Hematopoietic multipotent progenitor cell treated with erythropoietin and hydrocortisone succinate and interleukin-3 and kit ligand, for 4 days (in vitro differentiated cells): Measurements from ENCODE around the gene GCSH.
A peak's percentile ranks its signal among the peaks of the same experiment; 100 is the strongest.

Experiments used
- DNase-seq: peaks from one replicate; pipeline ENCODE4 v3.0.0-alpha.2; 2015

The GCSH gene

DNA sequence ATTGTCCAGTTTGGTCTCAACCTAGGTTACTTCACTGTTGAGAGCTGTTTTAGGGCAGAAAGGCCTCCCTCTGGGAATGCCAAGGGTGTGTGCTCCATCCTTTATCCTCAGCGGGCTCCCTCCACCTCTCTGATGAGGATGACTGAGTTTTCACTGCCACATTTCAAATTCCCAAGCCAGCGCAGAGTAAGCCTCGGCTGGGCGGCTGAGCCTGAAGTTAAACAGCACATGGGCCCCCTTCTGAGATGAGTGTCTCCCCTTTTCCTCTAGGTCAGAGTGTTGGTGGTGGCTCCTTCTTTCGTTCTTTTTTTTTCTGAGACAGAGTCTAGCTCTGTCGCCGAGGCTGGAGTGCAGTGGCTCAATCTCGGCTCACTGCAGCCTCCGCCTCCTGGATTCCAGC, 5.5 kb upstream of the GCSH start:
- no peak for DNase-seq

DNA sequence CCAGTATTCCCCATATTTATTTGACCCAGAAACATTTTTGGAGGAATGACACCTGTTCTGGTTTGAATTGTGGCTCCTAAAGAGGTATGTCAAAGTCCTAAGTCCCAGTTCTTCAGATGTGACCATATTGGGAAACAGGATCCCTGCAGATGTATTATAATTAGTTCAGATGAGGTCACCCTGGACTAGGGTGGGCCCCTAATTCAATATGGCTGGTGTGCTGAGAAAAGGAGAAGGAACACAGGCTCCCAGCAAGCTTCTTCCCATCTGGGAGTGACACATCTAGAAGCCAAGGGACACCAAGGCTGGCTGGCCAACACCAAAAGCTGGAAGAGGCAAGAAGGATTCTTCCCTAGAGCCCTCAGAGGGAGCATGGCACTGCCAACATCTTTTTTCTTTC, 3.8 kb upstream of the GCSH start:
- no peak for DNase-seq

DNA sequence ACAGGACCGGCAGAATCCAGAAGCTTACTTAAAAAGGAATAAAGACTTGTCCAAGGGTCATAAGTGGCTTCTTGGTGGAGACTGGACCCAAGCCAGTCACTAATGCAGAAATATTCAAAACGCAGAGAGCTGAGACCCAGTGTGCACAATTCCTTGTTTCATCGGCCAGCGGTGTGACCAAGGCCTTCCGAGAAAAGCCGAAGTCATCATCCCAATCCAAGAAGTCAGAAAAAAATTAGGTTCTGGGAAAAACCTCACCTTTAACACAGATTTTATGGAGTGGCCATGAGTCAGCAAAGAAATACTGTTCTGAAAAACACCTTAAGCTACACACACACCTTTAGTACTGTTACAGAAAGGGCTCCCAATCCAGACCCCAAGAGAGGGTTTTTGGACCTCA, 1.0 kb upstream of the GCSH start:
- DNase-seq = no peak

GRCh38 chr16:81096715-81097208, 567 bp upstream of the GCSH start:
- no peak for DNase-seq

DNA sequence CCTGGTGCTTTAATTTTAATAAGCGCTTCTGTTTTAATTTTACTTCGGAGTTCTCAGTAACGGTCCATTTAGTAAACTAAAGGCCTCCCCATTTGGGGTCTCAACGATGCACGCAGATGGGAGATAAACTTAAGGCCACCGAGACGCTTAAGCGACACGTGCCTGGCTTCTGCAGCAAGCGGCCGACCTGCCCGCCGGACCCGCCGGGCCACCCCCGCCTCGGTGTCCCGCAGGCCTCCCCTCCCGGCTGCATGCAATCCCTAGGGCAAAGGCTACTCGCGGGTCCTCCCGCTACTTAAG, 592 bp downstream of the GCSH start:
- DNase-seq = no peak

DNA sequence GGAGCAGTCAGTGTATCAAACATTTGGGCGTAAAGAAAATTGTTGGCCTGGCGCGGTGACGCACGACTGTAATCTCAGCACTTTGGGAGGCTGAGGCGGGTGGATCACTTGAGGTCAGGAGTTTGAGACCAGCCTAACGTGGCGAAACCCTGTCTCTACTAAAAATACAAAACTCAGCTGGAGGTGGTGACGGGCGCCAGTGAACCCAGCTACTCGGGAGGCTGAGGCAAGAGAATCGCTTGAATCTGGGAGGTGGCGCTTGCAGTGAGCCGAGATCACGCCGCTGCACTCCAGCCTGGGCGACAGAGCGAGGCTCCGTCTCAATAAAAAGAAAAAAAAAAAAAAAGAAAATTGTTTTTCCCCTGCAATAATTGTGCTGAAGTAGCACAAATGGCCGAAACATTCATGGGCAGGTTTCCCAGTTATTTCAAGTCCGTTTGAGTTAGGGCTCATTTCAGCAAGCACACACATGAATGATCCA, 1.4 kb downstream of the GCSH start:
- no peak for DNase-seq

- DNase-seq = no peak
Observed at GRCh38 chr16:81088836-81089235, 7.4 kb downstream of the GCSH start.

- DNase-seq = no peak
Observed at GRCh38 chr16:81081014-81081413, 15.2 kb downstream of the GCSH start.

DNA sequence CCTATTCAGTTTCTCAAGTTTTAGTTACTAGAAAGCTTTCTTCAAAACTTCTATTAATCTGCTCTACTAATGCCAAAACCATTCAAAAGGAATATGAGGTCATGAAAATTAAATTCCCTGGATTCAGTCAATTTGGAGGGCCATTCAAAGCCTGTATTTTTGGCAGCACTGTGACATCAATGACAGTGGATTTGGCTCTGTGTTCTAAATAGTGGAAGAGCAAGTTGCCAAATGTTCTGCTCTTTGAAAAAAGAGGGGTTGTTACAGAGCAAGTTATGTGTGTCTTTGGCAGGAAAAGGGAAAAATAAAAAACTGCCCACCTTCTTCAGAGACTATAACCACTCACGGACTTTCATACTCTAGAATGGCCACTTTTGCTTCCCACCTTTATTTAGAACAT, 16.0 kb downstream of the GCSH start:
- DNase-seq = no peak

- DNase-seq = peak; percentile 98
Observed at GRCh38 chr16:81077076-81077940, 18.9 kb downstream of the GCSH start, which contains the start of gene C16orf46. Gene C16orf46 (minus strand): TSS chr16:81077238. CDS start chr16:81063955, 13,283 bp downstream.

DNA sequence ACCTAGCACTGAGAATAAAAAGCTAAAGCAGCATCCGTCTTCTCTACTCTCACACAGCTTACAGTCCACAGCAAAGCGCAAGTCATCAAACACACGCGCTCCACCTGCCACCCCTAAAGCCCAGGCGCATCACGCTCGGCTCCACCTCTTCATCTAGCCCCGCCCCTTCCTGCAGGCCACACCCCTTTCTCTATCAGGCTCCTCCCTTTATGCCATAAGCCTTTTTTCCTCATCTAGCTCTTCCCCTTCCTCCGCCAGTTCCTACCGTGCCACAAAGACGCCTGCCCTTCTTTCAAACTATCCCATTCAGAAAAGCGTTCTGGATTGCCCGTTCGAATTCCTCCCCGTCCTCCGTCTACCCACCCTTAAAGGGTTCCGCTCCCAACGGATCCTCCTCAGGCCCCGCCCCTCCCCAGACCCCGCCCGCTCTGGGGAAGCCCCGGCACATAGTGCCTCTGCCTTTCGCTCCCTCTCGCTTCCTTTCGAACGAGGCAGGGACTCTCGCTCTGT, 19.6 kb downstream of the GCSH start:
- DNase-seq = peak; percentile 94

- no peak for DNase-seq
Observed at GRCh38 chr16:81073560-81074330, 22.4 kb downstream of the GCSH start.

- DNase-seq = no peak
Observed at GRCh38 chr16:81071805-81072204, 24.4 kb downstream of the GCSH start.

DNA sequence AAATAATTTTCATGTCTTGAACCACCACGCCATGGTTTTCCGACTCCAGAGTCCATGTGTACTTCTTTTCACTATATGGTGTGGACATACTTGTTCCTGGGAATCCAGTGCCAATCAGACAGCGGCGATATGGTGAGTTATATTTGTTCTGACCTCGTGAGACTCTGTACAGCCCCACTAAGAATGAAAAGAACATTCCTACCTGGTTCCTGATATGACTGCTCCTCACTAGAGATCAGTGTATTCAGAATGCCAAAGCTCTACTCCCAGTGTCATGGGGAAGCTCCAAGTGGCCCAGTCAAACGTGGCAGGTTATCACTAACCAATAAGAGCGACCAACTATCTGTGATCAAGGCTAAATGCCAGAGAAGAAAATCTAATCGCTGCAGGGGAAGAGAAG, 25.2 kb downstream of the GCSH start:
- DNase-seq = no peak

DNA sequence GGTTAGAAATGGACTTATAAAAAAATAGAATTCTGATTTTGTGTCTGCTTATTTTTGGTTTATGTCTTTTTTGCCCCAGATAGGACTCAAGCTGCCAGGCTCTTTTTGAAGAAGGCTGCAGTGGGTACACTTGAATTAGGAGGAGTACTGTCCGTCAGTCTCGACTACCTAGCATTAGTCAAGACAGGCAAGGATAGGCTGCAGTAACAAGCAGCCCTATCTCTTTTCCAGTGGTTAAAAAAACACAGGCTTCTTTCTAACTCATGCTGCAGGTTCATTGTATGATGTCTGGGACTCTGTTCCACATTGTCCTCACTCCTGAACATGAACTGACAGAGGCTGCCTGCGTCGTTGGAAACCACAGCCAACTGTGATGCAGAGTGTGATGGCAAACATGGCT, 27.1 kb downstream of the GCSH start:
- no peak for DNase-seq

DNA sequence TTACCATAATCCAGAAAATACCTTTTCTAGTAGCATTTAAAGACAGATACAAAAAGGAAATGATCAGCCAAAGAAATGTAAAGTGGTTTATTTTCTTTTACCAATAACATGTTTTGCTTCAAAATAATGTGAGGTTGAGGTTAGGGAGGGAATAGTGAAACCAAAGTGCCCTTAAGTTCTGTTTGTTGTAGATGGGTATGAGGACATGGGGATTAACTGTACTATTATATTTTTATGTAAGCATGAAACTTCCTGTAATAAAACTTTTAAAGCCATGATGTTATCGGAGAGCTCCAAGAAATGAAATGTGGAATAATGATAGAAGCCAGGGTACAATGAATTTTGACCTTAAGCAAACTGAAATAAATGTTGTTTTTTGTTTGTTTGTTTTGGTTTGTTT, 29.0 kb downstream of the GCSH start:
- no peak for DNase-seq

GRCh38 chr16:81066681-81067080, 29.5 kb downstream of the GCSH start:
- DNase-seq = no peak

DNA sequence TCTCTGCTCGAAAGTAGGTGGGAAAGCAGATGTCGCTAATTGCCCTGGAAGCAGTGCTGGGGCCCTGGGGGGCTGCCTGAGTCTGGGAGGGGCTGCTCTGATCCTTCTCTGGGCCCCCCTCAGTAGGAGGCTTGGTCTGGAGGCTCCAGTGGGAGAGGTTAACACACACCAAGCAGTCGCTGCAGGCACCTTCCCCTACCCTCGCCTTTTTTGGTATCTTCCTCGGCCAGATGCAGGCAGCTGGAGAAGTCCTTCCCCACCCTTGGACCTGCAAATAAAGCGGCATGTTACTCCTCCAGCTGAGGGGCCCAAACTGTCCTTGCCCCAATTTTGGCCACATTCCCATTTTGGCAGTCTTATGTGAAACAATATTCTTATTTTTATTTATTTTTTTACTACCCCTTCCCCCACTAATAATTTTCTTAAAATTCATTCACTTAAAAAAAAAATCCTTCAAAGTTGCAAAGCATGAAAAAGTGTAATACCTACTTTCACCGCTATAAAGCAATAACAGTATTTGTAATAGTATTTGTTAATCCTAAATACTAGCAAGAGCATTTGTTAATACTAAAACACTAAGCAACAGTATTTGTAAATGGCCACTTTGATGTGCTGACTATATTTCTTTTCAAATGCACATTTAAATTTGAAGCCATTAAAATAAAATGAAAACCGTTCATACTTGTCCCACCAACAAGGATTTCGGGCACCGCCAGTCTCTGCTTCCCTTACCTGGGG, 34.2 kb downstream of the GCSH start:
- DNase-seq = no peak

DNA sequence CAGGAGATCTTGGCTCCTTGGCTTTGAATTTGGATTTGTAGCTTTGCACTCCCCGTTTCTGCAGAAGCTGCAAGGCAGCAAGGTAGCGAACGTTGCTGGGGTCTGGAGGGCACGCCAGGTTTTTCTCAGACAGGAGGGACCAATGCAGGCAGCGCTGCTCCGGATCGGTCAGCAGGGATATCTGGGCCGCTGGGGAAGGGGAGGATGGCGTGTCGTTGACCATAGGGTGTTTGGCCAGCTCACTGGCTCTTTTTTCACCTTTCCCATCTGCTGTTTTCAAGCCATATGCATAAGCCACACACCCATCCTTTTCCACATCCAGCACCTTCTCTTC, 34.9 kb downstream of the GCSH start:
- DNase-seq = no peak

- DNase-seq = no peak
Observed at GRCh38 chr16:81060576-81061306, 35.5 kb downstream of the GCSH start.

GRCh38 chr16:81053761-81054160, 42.4 kb downstream of the GCSH start:
- no peak for DNase-seq

- DNase-seq = no peak
Observed at GRCh38 chr16:81042821-81043220, 53.4 kb downstream of the GCSH start.

DNA sequence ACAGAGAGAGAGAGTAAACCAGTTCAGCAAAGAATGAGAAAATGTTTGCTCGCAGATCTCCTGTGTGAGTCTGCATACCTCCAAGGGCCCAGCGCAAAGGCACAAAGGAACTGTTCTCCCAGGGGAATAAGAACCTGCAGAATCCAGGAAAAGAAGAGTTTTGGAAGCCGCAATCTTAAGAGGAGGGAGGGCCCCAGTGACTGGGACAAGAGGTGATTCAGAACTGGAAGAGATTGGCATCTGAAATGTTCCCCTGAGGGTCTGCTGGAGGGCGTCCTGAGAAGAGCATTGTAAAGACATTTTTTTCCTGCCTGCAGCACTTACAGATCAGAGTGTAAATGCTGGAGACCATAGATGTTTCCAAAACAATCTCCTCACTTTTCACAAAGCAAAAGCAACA, 54.5 kb downstream of the GCSH start:
- no peak for DNase-seq
